GM18507 (cell line): Measurements from ENCODE around the gene ST3GAL6.
"Not testable (repeated sequence)": the region's sequence is repeated elsewhere in the genome, so short reads cannot be mapped to it uniquely, and the experiment has no call there.

Experiments used
- DNase-seq: peaks from one replicate; pipeline ENCODE4 v3.0.0; 2011; ENCODE audit warnings: low read depth; ENCODE audit not compliant: insufficient read length; ENCODE audit errors: extremely low spot score
- FAIRE-seq: peaks from 2 replicates; lab custom pipeline; 2011; peaks lifted over from hg19 to GRCh38; lab: Jason Lieb, UNC

The ST3GAL6 gene

DNA sequence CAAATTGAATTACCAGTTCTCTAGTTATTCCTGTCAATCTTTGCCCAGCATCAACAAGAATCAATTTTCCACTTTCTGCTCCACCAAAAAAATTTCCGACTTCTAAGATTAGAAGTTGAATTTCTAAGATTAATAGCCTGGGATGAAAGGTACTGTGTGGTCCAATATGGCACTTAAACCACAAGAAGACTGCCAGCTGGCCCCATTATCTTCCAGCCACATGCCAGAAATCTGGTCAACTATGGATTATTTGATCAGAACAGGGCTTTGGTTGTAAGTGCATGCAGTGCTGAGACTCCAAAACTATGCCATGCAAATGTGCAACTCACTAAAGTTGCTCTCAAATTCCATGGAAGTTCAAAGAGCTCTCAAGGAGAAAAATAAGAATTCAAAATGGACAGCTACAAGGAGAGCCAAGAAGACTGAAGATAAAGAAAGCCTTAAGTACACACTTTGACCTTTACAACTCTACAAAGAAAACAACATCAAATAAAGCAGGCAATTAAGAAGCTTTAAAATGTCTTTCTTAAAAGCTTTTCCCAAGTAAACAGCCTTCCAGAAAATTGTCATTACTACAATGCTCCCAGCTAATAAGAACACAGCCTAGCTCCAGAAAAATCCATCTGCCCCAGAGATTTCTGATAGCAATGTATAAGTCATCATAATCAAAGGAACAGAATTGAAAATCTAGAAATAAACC is 64.2 kb downstream of the ST3GAL6 start:
- no peak for DNase-seq

GRCh38 chr3:98829246-98829832 is 66.2 kb downstream of the ST3GAL6 start:
- DNase-seq (no peak), FAIRE-seq (no peak)

More for the DNA sequence above, 64.2 kb downstream of the ST3GAL6 start:
- FAIRE-seq = no peak

DNA sequence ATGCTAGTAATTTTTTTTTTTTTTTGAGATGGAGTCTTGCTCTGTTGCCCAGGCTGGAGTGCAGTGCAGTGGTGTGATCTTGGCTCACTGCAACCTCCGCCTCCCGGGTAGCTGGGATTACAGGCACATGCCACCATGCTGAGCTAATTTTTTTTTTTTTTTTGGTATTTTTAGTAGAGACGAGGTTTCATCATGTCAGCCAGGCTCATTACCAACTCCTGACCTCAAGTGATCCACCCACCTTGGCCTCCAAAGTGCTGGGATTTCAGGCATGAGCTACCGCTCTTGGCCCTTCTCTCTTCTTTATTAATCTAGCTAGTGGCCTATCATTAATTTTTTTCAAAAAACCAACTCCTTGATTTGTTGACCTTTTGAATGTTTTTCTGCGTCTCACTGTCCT is 67.9 kb downstream of the ST3GAL6 start:
- not testable (repeated sequence) for FAIRE-seq, DNase-seq

- no peak for DNase-seq
- no peak for FAIRE-seq
Observed at GRCh38 chr3:98839846-98840245, 76.7 kb downstream of the ST3GAL6 start.

GRCh38 chr3:98843266-98843959 is 80.3 kb downstream of the ST3GAL6 start:
- DNase-seq (no peak), FAIRE-seq (no peak)
